ENCODE measurements around the gene SEC16B.

Gene SEC16B

GRCh38 chr1:177923441-177923840 is 46.4 kb downstream of the SEC16B start:
- no peaks in the 10 kb centered on the region for H3K9me3 ChIP-seq (replicated peaks in 1 of 11)
- no peak overlapping the region for H3K9ac ChIP-seq
- no peak for TF ChIP-seq Cebpa-rat (IDR thresholded peaks at IDR 0.05)

GRCh38 chr1:177922209-177922608 is 47.6 kb downstream of the SEC16B start:
- Histone ChIP-seq H3K9ac (no peak overlapping the region), H3K4me2 (no peak overlapping the region), H4K20me1 (no peaks in the 10 kb centered on the region), H3K27ac (no peak overlapping the region), H3K9me3 (replicated peaks in 1 of 11) (no peaks in the 10 kb centered on the region), H3K36me3 (no peaks in the 10 kb centered on the region), H3K4me3 (no peak overlapping the region), H3K27me3 (no peaks in the 10 kb centered on the region), H3K4me1 (no peaks in the 10 kb centered on the region)
- no peak for TF ChIP-seq Cebpa-rat (IDR thresholded peaks at IDR 0.05)

More at GRCh38 chr1:177923441-177923840, 46.4 kb downstream of the SEC16B start:
- Histone ChIP-seq H3K4me1 (no peaks in the 10 kb centered on the region), H3K27me3 (no peaks in the 10 kb centered on the region), H3K4me2 (no peak overlapping the region), H3K4me3 (no peak overlapping the region), H3K36me3 (no peaks in the 10 kb centered on the region), H4K20me1 (no peaks in the 10 kb centered on the region), H3K27ac (no peak overlapping the region)

GRCh38 chr1:177921590-177921989 is 48.3 kb downstream of the SEC16B start:
- no peaks in the 10 kb centered on the region for H3K4me1 ChIP-seq
- no peak overlapping the region for H3K9ac ChIP-seq
- no peak for TF ChIP-seq Cebpa-rat (IDR thresholded peaks at IDR 0.05)
- no peaks in the 10 kb centered on the region for H4K20me1 ChIP-seq
- no peak overlapping the region for H3K27ac ChIP-seq
- H3K36me3 ChIP-seq = no peaks in the 10 kb centered on the region
- H3K9me3 ChIP-seq (replicated peaks in 1 of 11) = no peaks in the 10 kb centered on the region
- H3K27me3 ChIP-seq = no peaks in the 10 kb centered on the region
- no peak overlapping the region for H3K4me2 ChIP-seq
- no peak overlapping the region for H3K4me3 ChIP-seq

- no peak overlapping the region for H3K9ac ChIP-seq
- no peak overlapping the region for H3K4me3 ChIP-seq
- no peak for TF ChIP-seq Cebpa-rat (IDR thresholded peaks at IDR 0.05)
- no peak overlapping the region for H3K27ac ChIP-seq
- no peaks in the 10 kb centered on the region for H3K36me3 ChIP-seq
- no peaks in the 10 kb centered on the region for H3K4me1 ChIP-seq
- no peaks in the 10 kb centered on the region for H4K20me1 ChIP-seq
- H3K27me3 ChIP-seq = no peaks in the 10 kb centered on the region
- H3K9me3 ChIP-seq (replicated peaks in 1 of 11) = no peaks in the 10 kb centered on the region
- H3K4me2 ChIP-seq = no peak overlapping the region
These were observed 49.8 kb downstream of the SEC16B start for GRCh38 chr1:177920091-177920490.

GRCh38 chr1:177915641-177916040 is 54.2 kb downstream of the SEC16B start:
- no peak overlapping the region for H3K27ac ChIP-seq
- no peak for TF ChIP-seq Cebpa-rat (IDR thresholded peaks at IDR 0.05)
- H3K4me1 ChIP-seq = no peaks in the 10 kb centered on the region
- no peak overlapping the region for H3K9ac ChIP-seq
- no peaks in the 10 kb centered on the region for H3K36me3 ChIP-seq
- no peaks in the 10 kb centered on the region for H3K27me3 ChIP-seq
- no peak overlapping the region for H3K4me2 ChIP-seq
- H4K20me1 ChIP-seq = no peaks in the 10 kb centered on the region
- H3K4me3 ChIP-seq = no peak overlapping the region
- H3K9me3 ChIP-seq (replicated peaks in 1 of 11) = no peaks in the 10 kb centered on the region

- Histone ChIP-seq H3K4me2 (no peak overlapping the region), H3K36me3 (no peaks in the 10 kb centered on the region), H3K4me1 (no peaks in the 10 kb centered on the region), H3K4me3 (no peak overlapping the region), H3K27me3 (no peaks in the 10 kb centered on the region), H3K27ac (no peak overlapping the region), H4K20me1 (no peaks in the 10 kb centered on the region), H3K9me3 (replicated peaks in 1 of 11) (no peaks in the 10 kb centered on the region), H3K9ac (no peak overlapping the region)
- no peak for TF ChIP-seq Cebpa-rat (IDR thresholded peaks at IDR 0.05)
These were observed 55.3 kb downstream of the SEC16B start for GRCh38 chr1:177914603-177915002.

- H3K9ac ChIP-seq = no peak overlapping the region
- no peaks in the 10 kb centered on the region for H4K20me1 ChIP-seq
- no peaks in the 10 kb centered on the region for H3K36me3 ChIP-seq
- no peak overlapping the region for H3K4me3 ChIP-seq
- no peaks in the 10 kb centered on the region for H3K27me3 ChIP-seq
- H3K9me3 ChIP-seq (replicated peaks in 1 of 11) = no peaks in the 10 kb centered on the region
- no peaks in the 10 kb centered on the region for H3K4me1 ChIP-seq
- TF ChIP-seq Cebpa-rat (IDR thresholded peaks at IDR 0.05) = no peak
- H3K4me2 ChIP-seq = no peak overlapping the region
- H3K27ac ChIP-seq = no peak overlapping the region
These were observed 55.9 kb downstream of the SEC16B start for GRCh38 chr1:177913762-177914540.

GRCh38 chr1:177912991-177913390 is 56.9 kb downstream of the SEC16B start:
- Histone ChIP-seq H3K27ac (no peak overlapping the region), H3K4me1 (no peaks in the 10 kb centered on the region), H3K4me3 (no peak overlapping the region), H4K20me1 (no peaks in the 10 kb centered on the region), H3K4me2 (no peak overlapping the region), H3K9ac (no peak overlapping the region), H3K27me3 (no peaks in the 10 kb centered on the region), H3K9me3 (replicated peaks in 1 of 11) (no peaks in the 10 kb centered on the region), H3K36me3 (no peaks in the 10 kb centered on the region)
- no peak for TF ChIP-seq Cebpa-rat (IDR thresholded peaks at IDR 0.05)

GRCh38 chr1:177909416-177909815 is 60.4 kb downstream of the SEC16B start:
- Histone ChIP-seq H3K4me2 (no peak overlapping the region), H3K36me3 (no peaks in the 10 kb centered on the region), H3K27me3 (no peaks in the 10 kb centered on the region), H4K20me1 (no peaks in the 10 kb centered on the region), H3K27ac (no peak overlapping the region), H3K9me3 (replicated peaks in 1 of 11) (no peaks in the 10 kb centered on the region), H3K4me1 (no peaks in the 10 kb centered on the region), H3K9ac (no peak overlapping the region), H3K4me3 (no peak overlapping the region)
- no peak for TF ChIP-seq Cebpa-rat (IDR thresholded peaks at IDR 0.05)

- Histone ChIP-seq H3K36me3 (no peaks in the 10 kb centered on the region), H3K4me3 (no peak overlapping the region), H3K4me1 (no peaks in the 10 kb centered on the region), H3K4me2 (no peak overlapping the region), H3K27me3 (no peaks in the 10 kb centered on the region), H3K27ac (no peak overlapping the region), H3K9ac (no peak overlapping the region), H4K20me1 (no peaks in the 10 kb centered on the region), H3K9me3 (replicated peaks in 1 of 11) (no peaks in the 10 kb centered on the region)
- TF ChIP-seq Cebpa-rat (IDR thresholded peaks at IDR 0.05) = no peak
These were observed 62.9 kb downstream of the SEC16B start for GRCh38 chr1:177907000-177907399.
